Coronary artery (tissue), 2 donors: ENCODE data around the gene TASP1.

Experiments
- DNase-seq: peaks from one replicate; pipeline ENCODE4 v3.0.0-alpha.2; 2017; ENCODE audit warnings: low spot score
- H3K27ac ChIP-seq, 2 donors: fragments of 200-600 bp; sonication (generic); one replicate each; pipeline ENCODE4 v1.5.1; 2016 to 2019
- H3K4me3 ChIP-seq: fragments of 200-600 bp; sonication (generic); 2 replicates; pipeline ENCODE4 v1.5.1; 2016; ENCODE audit warnings: mild to moderate bottlenecking, moderate library complexity
- TF ChIP-seq, protein P1 (sequence below): fragments of 200-600 bp; sonication (generic); IDR thresholded peaks from one replicate; pipeline ENCODE4 v1.5.1; 2019; ENCODE audit warnings: antibody characterized with exemption

The TASP1 gene

DNA sequence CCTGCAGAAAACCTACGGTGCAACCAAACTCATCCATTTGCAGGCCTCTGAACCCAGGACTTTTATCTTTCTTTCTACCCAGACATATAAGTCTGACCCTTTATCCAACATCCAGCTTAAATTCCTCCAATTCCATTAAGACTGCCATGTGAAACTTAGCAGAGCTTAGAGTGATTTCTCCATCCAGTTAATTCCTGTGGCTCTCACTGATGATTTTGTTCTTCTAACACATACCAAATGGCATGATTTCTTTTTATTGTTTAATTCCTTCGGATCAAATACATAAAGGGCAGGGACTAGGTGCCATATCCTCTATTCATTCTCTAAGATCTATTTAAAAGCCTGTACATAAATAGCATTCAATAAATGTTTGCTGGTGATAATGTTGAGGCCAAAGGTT lies 92.9 kb downstream of the TASP1 start:
- H3K4me3 ChIP-seq, result no peak overlapping the region
- no peak overlapping the region for H3K27ac ChIP-seq
- TF ChIP-seq, protein P1, sequence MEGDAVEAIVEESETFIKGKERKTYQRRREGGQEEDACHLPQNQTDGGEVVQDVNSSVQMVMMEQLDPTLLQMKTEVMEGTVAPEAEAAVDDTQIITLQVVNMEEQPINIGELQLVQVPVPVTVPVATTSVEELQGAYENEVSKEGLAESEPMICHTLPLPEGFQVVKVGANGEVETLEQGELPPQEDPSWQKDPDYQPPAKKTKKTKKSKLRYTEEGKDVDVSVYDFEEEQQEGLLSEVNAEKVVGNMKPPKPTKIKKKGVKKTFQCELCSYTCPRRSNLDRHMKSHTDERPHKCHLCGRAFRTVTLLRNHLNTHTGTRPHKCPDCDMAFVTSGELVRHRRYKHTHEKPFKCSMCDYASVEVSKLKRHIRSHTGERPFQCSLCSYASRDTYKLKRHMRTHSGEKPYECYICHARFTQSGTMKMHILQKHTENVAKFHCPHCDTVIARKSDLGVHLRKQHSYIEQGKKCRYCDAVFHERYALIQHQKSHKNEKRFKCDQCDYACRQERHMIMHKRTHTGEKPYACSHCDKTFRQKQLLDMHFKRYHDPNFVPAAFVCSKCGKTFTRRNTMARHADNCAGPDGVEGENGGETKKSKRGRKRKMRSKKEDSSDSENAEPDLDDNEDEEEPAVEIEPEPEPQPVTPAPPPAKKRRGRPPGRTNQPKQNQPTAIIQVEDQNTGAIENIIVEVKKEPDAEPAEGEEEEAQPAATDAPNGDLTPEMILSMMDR, result no peak
- DNase-seq, result no peak

DNA sequence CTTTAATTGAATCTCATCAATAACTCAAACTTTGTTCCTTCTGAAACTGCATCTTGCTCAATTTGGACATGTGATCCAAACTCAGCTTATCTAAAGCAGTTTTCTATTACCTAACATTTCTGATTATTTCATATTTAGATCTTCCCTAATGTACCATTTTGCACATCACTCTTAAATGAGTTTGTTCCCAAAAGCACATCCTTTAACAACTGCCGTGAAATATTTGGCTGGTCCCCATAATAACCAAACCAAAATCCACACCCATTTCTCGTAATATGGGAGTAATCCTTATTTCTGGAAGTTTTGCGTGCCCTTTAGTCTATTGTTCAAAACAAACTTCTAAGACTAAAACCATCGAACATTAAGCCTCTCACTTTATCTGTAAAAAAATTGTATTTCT lies 94.9 kb downstream of the TASP1 start:
- TF ChIP-seq, protein P1, result no peak
- H3K4me3 ChIP-seq, result no peak overlapping the region
- no peak for DNase-seq

DNA sequence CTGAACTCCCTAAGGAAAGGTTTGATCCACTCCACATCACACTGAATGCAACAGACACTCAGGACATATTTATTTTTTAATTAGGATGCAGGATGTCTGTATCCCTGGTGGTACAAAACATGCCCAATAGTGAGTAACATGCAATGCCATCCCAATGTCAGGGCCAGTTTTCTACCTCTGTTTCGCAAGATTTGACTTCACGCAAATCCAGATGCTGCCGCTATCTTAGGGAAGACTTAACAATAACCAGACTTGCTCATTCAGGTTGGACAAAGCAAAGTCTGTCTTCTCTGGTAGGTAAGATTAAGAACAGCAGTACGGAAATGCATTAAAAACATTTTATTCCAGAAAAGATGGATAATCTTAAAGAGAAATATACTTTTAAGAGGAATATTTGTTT lies 103.1 kb downstream of the TASP1 start:
- Histone ChIP-seq H3K27ac (no peak overlapping the region), H3K4me3 (no peak overlapping the region)
- no peak for DNase-seq
- TF ChIP-seq, protein P1, result no peak

More for the DNA sequence above, 94.9 kb downstream of the TASP1 start:
- H3K27ac ChIP-seq, result peak overlapping the region in 1 of 2 donors; percentile 19

DNA sequence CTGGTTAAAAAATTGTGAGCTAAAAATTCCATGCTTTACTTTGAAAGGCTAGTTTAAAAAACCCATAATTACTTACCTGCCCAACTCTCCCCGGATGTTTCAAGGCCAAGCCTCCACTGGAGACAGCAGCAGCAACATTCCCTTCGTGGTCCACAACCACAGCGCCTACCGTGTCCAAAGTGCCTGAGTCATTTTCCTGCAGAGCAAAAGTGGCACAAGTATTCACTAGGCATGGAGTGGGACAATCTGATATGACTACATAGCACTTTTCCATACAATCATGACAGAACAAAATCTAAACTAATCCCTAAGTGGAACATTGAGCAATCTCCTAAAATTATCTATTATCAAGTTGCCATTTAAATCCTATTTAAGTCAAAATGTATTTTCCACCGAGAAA lies 104.8 kb downstream of the TASP1 start:
- Histone ChIP-seq H3K4me3 (no peak overlapping the region), H3K27ac (no peak overlapping the region)
- no peak for DNase-seq
- TF ChIP-seq, protein P1, result no peak

DNA sequence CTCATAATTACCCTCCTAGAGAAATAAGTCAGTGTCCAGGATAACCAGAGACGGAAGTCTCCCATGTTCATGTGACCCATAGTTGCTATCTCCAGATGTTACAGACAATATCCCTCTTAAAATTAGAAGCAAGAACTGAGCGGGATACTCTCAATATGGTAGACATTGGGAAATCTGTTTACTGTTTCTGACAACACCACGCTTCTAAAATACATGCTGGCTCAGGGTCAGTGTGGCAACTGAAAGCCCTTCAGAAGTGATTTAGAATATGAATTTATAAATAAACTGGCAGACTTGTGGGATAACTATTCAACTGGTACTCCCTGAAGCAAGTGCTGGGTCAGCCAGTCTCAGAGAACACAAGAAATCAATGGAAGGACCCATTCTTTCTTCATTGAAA lies 108.6 kb downstream of the TASP1 start:
- no peak for DNase-seq
- Histone ChIP-seq H3K4me3 (no peak overlapping the region), H3K27ac (no peak overlapping the region)
- TF ChIP-seq, protein P1, result no peak

DNA sequence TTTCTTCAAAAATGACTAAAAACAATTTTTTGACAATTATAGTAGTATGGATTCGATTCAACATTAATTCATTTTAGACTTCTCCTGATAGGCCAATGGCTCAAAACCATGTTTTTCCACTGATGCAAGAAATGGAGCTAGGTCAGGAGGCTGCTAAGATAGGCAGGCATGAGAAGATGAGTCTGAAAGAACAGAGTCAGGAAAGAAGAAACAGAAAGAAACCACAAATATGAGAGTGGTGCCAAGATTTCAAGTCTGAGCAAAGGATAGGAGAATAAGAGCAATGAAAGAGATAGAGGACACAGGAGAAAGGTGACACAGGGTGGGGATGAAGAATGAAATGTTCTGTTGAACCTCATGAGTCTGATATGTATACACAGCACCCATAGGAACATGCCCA lies 112.2 kb downstream of the TASP1 start:
- TF ChIP-seq, protein P1, result no peak
- H3K4me3 ChIP-seq, result no peak overlapping the region
- no peak for DNase-seq
- H3K27ac ChIP-seq, result no peak overlapping the region

DNA sequence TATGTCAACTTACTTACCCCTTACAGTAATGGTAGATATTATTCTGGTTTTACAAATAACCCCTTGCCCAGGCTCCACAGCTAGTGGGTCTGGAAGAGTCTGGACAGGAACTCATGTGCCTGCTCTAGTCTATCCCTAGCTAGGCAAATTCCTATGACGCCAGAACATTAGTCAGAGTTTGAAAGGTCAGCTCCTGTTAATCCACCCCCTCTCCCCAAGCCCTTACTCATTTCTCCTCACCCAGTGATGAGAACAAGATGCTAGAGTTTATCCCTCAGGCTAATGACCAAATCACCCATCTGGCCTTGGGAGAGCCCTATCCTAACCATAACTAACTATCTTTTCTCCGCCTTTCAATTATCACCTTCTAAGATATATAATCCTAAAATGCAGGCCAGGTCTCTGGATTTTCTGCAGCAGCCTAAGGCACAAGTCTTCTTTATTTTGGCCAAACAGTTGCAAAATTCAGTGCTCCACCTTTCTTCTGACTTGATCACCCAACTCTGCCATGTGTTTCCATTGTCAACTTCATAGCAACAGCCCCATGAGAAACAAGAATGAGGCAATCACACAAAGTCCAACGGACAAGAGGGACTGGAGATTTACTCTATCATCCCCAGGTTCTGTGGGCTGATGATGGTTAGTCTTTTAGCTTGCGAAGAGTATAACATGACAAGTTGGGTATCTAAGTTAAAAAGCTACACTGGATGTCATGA lies 113.3 kb downstream of the TASP1 start:
- peak overlapping the region in 1 of 2 donors; percentile 47 for H3K27ac ChIP-seq
- TF ChIP-seq, protein P1, result no peak
- no peak overlapping the region for H3K4me3 ChIP-seq
- no peak for DNase-seq
